Measurements from ENCODE around the gene LCLAT1.
"Not testable (repeated sequence)": the region's sequence is repeated elsewhere in the genome, so short reads cannot be mapped to it uniquely, and the experiment has no call there.

The LCLAT1 gene

DNA sequence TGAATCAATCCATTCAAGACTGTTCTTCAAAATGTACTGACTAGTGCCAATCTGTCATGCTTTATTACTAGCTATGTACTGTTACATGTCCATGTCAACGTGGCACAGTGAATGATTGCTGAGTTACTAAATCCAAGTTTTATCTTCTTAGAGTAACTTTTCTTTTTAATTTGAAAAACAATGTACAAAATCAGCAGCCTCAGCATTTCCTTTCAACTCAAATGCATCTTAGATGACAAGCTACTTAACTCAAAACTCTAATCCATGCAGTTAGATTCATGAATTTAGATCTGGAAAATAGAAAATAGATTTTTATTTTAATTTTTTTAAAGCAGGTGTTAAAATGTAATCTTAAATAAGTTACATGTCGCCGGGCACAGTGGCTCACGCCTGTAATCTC is 186.0 kb downstream of the LCLAT1 start:
- Mint-ChIP-seq H3K36me3 (peaks cover 5 to 9% of the 10 kb centered on the region in 2 donors), H3K4me1 (peaks cover 9 to 24% of the 10 kb centered on the region in 2 donors), H3K9me3 (no peaks in the 10 kb centered on the region), H3K27me3 (no peaks in the 10 kb centered on the region), H3K27ac (no peak overlapping the region), H3K4me3 (no peak overlapping the region)
- DNase-seq (no peak), ATAC-seq (replicated peaks) (no peak)

DNA sequence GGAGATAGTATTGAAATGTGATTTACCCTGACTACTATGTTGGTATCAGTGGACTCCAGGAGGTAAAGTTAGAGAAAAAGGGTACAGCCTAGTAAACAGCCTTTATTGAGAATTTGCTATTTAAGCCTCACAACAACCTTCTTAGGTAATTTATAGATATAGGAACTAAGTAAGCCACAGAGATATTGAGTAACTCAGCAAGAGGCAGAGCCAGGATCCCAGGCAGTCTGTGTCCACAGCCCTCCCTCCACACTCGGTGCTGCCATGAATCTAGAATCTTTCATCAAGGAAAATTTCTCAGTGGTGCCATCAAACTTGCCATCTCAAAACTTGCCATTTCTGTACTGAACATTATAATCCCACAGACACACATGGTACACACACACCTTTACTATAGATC is 189.3 kb downstream of the LCLAT1 start:
- no peaks in the 10 kb centered on the region for H3K27me3 Mint-ChIP-seq
- no peak overlapping the region for H3K4me3 Mint-ChIP-seq
- H3K36me3 Mint-ChIP-seq, result peaks cover 28% of the 10 kb centered on the region in 2 donors
- H3K9me3 Mint-ChIP-seq, result no peaks in the 10 kb centered on the region
- ATAC-seq (replicated peaks) (no peak), DNase-seq (no peak)
- no peak overlapping the region for H3K27ac Mint-ChIP-seq
- peaks cover 4 to 15% of the 10 kb centered on the region in 2 donors for H3K4me1 Mint-ChIP-seq

DNA sequence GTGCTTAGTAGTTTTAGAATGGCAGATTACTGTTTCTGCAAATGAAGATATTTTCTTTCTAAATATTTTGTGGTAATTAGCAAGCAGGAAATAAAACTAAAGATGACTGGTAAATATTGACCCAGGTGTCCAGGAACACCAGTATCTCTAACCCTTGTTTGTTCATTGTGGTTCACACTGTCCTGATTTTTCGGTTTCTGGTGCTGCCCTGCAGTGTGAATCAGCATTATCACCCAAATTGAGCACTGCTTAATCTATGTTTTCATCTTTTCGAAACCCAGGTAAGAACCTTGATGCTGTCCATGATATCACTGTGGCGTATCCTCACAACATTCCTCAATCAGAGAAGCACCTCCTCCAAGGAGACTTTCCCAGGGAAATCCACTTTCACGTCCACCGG is 192.8 kb downstream of the LCLAT1 start:
- no peak overlapping the region for H3K27ac Mint-ChIP-seq
- no peak for DNase-seq
- ATAC-seq (replicated peaks), result no peak
- no peaks in the 10 kb centered on the region for H3K9me3 Mint-ChIP-seq
- no peak overlapping the region for H3K4me3 Mint-ChIP-seq
- peaks cover 5 to 21% of the 10 kb centered on the region in 2 donors for H3K4me1 Mint-ChIP-seq
- H3K27me3 Mint-ChIP-seq, result no peaks in the 10 kb centered on the region
- H3K36me3 Mint-ChIP-seq, result peaks cover 32 to 34% of the 10 kb centered on the region in 2 donors

DNA sequence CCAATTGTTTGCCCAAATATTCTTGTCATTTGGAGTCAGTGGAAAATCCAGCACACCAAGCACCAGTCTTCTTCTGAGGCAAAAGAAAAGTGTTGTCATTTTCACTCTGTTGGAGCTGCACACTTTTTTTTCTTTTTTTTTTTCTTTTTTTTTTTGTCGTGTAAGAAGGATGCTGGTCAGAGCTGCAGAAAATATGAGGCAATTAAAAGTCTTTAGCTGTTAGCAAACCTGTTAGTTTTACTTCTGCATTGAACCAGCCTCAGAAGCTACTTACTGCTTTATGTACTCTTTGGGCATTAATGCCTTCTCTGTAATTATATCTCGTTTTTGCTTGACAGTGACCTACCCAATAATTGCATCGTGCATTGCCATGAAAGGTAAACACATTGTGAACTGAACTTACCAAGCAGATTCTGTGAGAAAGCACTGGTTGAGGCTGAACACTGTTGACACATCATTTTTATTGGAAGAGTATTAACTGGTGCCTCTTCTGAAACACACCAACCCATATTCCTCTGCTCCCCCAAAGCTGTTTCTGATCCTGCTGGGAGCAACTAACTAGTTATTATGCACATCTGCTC is 194.8 kb downstream of the LCLAT1 start:
- Mint-ChIP-seq H3K9me3 (no peaks in the 10 kb centered on the region), H3K4me3 (no peak overlapping the region), H3K36me3 (peaks cover 24 to 30% of the 10 kb centered on the region in 2 donors), H3K4me1 (peaks cover 5 to 16% of the 10 kb centered on the region in 2 donors), H3K27me3 (no peaks in the 10 kb centered on the region), H3K27ac (no peak overlapping the region)
- DNase-seq (no peak), ATAC-seq (replicated peaks) (no peak)

DNA sequence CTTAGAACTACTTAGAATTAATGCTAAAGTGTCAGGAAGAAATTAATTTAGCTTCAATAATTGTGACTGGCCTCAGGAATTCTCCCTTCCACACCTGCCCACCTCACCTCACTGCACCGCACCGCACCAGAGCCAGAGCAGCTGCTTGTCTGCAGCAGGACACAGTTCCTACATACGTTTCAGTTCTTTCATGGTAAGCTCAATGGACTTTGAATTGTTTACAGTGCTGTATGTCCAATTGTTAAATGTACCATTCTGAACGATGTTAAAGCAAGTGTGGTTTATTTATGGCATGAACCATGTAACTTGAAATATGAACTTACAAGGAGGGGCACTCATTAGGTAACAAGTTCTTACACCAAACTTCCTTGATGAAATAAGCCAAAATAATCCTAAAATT is 196.0 kb downstream of the LCLAT1 start:
- peaks cover 23 to 29% of the 10 kb centered on the region in 2 donors for H3K36me3 Mint-ChIP-seq
- not testable (repeated sequence) for DNase-seq; ATAC-seq (replicated peaks); H3K27me3 Mint-ChIP-seq; H3K4me3 Mint-ChIP-seq; H3K9me3 Mint-ChIP-seq; H3K27ac Mint-ChIP-seq
- H3K4me1 Mint-ChIP-seq, result peaks cover 5 to 15% of the 10 kb centered on the region in 2 donors

DNA sequence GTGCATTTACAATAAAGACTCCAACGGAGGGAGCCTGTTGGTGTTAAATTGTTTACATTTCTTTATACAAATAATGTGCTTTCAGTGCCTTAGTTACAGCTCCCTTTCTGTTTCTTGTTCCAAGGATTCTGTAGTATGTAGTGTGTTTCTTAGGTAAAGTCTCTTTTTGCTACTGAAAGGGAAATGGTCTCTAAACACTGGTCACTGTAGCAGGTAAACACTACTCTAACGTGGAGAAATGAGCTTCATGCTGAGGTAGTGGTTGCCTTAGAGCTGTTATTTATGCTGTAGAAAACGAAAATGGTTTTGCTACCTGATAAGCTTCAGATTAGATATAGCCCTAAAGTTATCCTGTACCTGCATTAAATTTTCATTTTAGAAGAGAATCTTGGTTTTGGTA is 196.6 kb downstream of the LCLAT1 start:
- no peak for DNase-seq
- Mint-ChIP-seq H3K27me3 (no peaks in the 10 kb centered on the region), H3K9me3 (no peaks in the 10 kb centered on the region), H3K27ac (no peak overlapping the region), H3K36me3 (peaks cover 21 to 24% of the 10 kb centered on the region in 2 donors), H3K4me3 (no peak overlapping the region), H3K4me1 (peaks cover 5 to 15% of the 10 kb centered on the region in 2 donors)
- no peak for ATAC-seq (replicated peaks)

DNA sequence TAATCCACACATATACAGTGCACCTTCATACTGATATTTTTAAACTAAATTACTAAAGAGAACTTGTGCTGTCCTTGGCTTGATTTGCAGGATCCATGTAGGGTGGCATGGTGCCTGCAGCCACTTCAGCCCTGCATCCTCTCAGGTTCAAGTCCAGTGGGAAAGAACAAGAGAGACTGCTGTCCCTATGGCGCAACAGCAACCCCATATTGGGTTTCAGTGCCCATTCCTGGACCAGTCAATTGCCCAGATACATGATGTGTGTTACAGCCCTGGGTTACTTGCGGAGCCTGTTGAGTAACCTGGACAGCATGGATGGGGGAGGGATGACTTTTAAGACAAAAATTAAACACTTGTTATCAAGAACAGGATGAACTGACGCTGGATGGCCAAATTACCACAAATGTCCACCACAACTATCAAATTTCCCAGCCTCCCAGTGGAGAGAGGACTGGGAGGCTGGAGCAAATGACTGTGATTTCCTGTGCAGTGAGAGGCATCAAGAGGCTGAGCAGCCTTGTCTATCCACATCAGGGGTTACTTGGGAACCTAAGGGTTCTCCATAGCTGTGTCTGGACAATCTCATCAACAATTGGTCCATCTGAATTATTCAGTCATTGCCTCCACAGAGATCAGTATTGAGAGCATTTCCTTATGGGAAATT is 198.2 kb downstream of the LCLAT1 start:
- peaks cover 5 to 15% of the 10 kb centered on the region in 2 donors for H3K4me1 Mint-ChIP-seq
- no peak overlapping the region for H3K27ac Mint-ChIP-seq
- no peak for ATAC-seq (replicated peaks)
- no peak for DNase-seq
- H3K36me3 Mint-ChIP-seq, result peaks cover 13 to 15% of the 10 kb centered on the region in 2 donors
- no peaks in the 10 kb centered on the region for H3K27me3 Mint-ChIP-seq
- H3K9me3 Mint-ChIP-seq, result no peaks in the 10 kb centered on the region
- H3K4me3 Mint-ChIP-seq, result no peak overlapping the region

DNA sequence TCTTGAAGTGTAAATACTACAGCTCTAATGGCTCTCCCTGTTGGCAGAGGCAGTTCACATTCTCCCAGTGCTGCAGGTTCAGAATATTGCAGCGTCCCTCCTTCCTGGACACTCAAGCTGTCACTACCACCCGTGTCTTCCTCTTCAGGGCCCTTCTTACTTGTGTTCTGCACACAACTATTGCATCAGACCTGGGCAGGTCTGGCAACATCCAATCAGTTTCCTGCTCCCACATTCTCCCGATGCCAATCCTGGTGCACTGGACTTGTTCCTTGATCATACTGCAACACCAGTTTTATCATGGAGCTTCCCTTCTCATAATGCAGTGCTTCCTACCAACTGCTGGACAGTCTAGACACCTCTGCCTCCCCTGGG is 198.7 kb downstream of the LCLAT1 start:
- no peak overlapping the region for H3K4me3 Mint-ChIP-seq
- peaks cover 5 to 13% of the 10 kb centered on the region in 2 donors for H3K4me1 Mint-ChIP-seq
- no peak for ATAC-seq (replicated peaks)
- DNase-seq, result no peak
- H3K36me3 Mint-ChIP-seq, result peaks cover 8 to 10% of the 10 kb centered on the region in 2 donors
- no peaks in the 10 kb centered on the region for H3K9me3 Mint-ChIP-seq
- H3K27ac Mint-ChIP-seq, result no peak overlapping the region
- H3K27me3 Mint-ChIP-seq, result no peaks in the 10 kb centered on the region

DNA sequence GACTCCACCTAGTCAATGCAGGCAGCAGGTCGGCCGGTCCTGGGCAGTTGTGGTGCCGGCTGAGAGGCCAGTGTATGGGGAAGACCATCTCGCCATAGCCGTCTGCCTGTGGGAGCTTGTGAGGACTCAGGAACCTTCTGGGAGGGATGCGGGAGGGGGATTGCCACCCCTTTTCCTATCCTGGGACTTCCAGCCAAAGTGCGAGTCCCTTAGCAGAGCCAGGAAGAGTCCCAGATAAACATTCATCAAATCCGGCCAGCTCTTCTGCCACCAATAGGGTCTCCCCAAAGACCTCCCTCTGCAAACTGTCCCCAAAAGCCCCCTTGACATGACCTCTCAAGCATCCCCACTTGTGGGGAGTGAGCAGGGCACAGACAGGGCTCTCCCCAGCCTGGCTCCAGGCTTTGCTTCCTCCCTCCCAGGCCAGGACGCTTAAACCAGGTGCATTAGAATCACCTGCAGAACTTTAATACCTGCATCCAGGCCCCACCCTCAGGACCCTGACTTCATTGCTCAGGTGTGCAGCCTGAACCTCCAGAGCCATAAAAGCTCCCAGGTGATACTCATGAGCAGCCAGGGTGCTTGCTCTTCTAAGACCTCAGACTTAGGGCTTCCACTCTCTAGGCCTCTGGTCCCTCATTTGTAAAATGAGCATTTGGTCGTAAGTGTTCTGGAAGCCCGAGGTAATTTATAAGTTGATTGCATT is 200.9 kb downstream of the LCLAT1 start:
- no peak overlapping the region for H3K27ac Mint-ChIP-seq
- no peak for DNase-seq
- H3K4me3 Mint-ChIP-seq, result no peak overlapping the region
- no peaks in the 10 kb centered on the region for H3K27me3 Mint-ChIP-seq
- no peaks in the 10 kb centered on the region for H3K9me3 Mint-ChIP-seq
- H3K4me1 Mint-ChIP-seq, result no peaks in the 10 kb centered on the region
- H3K36me3 Mint-ChIP-seq, result peaks cover 4 to 6% of the 10 kb centered on the region in 2 donors
- no peak for ATAC-seq (replicated peaks)

DNA sequence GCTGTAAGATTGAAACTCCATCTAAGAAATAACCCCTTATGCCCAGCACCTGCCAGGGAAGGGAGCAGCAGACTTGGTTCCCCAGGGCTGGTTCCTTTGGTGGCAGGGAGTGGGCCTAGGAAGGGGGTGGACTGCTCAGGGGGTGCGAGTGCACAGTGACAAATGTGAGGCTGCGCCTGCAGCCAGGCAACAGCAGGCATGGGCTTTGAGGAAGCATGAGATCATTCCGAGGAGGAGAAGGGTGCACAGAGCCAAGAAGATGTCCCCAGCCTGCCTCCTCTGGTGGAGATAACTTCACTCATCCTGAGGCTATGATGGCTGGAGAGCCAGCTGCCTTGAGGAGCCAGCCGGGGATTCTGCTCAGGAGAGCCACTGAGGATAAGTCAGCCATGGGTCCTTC is 202.2 kb downstream of the LCLAT1 start:
- Mint-ChIP-seq H3K36me3 (peaks cover 4% of the 10 kb centered on the region in 2 donors), H3K27me3 (no peaks in the 10 kb centered on the region), H3K4me1 (no peaks in the 10 kb centered on the region), H3K27ac (no peak overlapping the region), H3K4me3 (no peak overlapping the region), H3K9me3 (no peaks in the 10 kb centered on the region)
- ATAC-seq (replicated peaks) (no peak), DNase-seq (no peak)

DNA sequence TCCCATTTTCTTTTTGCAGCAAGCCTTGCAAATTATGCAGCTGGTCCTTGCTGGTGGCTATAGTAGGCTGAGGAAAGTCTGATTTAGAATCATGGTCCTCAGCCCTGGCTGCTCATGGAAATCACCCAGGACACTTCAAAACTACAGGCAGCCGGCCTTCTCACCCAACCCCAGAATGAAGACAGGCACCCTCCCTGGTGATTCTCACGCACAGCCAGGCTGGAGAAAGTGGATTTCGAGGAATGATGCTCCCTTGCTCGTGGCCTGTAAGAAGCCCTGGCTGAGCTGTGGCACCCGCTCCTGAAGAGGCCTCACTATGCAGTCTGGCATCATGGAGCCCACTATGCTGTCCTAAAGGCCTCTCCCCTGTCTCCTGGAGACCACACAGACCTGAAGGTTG is 202.8 kb downstream of the LCLAT1 start:
- Mint-ChIP-seq H3K4me3 (no peak overlapping the region), H3K27ac (no peak overlapping the region), H3K4me1 (no peaks in the 10 kb centered on the region), H3K36me3 (no peaks in the 10 kb centered on the region), H3K27me3 (no peaks in the 10 kb centered on the region), H3K9me3 (no peaks in the 10 kb centered on the region)
- ATAC-seq (replicated peaks), result no peak
- no peak for DNase-seq

DNA sequence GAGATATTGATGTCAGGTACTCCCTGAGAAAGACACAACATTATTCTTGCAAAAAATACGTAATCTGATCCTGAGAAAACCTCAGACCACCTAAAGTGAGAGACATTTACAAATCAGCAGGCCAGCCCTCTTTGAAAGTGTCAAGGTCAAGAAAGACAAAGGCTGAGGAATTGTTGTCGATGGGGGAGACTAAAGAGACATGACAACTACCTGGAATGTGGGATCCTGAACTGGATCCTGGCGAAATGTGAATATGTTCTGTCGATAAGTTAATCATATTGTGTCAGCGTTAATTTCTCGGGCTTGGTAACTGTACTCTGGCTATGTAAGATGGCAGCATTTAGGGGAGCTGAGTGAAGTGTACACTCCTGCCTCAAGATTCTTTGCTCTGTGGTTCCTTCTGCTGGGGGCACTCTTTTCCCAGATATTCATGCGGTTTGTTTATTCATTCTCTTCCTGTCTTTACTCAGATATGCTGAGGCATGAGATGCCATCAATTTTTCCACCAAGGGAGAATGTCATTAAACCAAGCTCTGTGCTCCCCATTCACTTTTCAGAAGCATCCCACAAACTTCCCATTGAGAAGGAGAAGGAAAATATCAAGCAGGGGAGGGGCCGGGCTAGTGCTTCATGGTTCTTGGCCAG is 205.3 kb downstream of the LCLAT1 start:
- H3K27ac Mint-ChIP-seq, result no peak overlapping the region
- no peak for ATAC-seq (replicated peaks)

DNA sequence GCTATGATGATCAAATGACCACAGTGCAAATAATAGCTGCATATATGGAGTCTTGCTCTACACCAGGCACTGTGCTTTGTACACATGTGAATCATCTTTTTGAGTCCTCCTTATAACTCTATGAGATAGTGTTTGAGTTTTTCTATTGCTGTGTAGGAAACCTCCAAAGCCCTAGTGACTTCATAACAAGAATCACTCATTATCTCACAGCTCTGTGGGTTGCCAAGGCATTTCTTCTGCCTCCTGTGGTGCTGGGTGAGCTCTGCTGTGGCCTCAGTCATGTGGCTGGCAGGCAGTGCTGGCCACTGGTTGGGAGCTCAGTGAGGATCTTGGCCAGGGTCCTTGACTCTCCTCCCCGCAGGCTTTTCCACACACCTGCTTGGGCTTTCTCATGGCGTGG is 206.8 kb downstream of the LCLAT1 start:
- Mint-ChIP-seq H3K27ac (no peak overlapping the region), H3K4me3 (no peak overlapping the region), H3K4me1 (peaks cover 0 to 5% of the 10 kb centered on the region in 2 donors), H3K27me3 (no peaks in the 10 kb centered on the region), H3K9me3 (no peaks in the 10 kb centered on the region), H3K36me3 (no peaks in the 10 kb centered on the region)
- no peak for DNase-seq
- no peak for ATAC-seq (replicated peaks)

More for the DNA sequence above, 205.3 kb downstream of the LCLAT1 start:
- Mint-ChIP-seq H3K27me3 (no peaks in the 10 kb centered on the region), H3K4me3 (no peak overlapping the region), H3K4me1 (peaks cover 0 to 5% of the 10 kb centered on the region in 2 donors), H3K9me3 (no peaks in the 10 kb centered on the region), H3K36me3 (no peaks in the 10 kb centered on the region)
- DNase-seq, result no peak

DNA sequence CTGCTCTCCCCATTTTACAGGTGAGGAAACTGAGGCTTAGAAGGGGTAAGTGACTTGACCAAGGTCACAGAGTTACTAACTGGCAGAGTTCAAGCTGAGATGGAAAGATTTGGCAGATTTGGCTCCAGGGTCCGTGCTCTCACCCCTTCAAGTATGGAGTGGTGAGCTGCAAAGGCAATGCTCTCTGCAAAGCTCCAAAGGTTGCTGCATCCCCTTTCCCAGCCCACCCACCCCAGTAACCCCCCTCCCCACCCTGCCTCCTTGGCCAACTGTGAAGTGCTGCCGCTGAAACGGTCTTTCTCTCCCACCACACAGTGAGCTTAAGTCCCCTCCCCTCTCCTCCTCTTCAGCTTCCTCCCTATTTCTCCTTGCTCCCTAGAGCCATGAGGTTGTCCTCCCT is 207.4 kb downstream of the LCLAT1 start:
- peaks cover 0 to 5% of the 10 kb centered on the region in 2 donors for H3K4me1 Mint-ChIP-seq
- H3K27ac Mint-ChIP-seq, result no peak overlapping the region
- DNase-seq (no peak), ATAC-seq (replicated peaks) (no peak)
- H3K36me3 Mint-ChIP-seq, result no peaks in the 10 kb centered on the region
- no peak overlapping the region for H3K4me3 Mint-ChIP-seq
- no peaks in the 10 kb centered on the region for H3K9me3 Mint-ChIP-seq
- H3K27me3 Mint-ChIP-seq, result peaks cover 0 to 2% of the 10 kb centered on the region in 2 donors

All from stimulated activated naive B cell treated with anti-CD40 and anti-IgM and Interleukin-4, amounts not matched to agents 10 μg/mL and 1 μg/mL and 100 μg/mL, for 72 hours (primary cell).